DOHH2 (cell line): Measurements from ENCODE around the gene CCDC71L.

Experiments
- H3F3A ChIP-seq: fragments of 200-600 bp; sonication (generic), shearing (Covaris generic); 2 replicates; pipeline ENCODE4 v1.6.0; 2016; ENCODE audit warnings: antibody characterized with exemption, mild to moderate bottlenecking; ENCODE audit not compliant: control insufficient read depth, insufficient read depth
- H3K27ac ChIP-seq: fragments of 200-600 bp; sonication (generic); 2 replicates; pipeline ENCODE4 v1.5.1; 2014; ENCODE audit warnings: low read depth, mild to moderate bottlenecking, low read length, moderate library complexity
- H3K27me3 ChIP-seq: fragments of 200-600 bp; sonication (generic); 2 replicates; pipeline ENCODE4 v1.6.1; 2014; ENCODE audit warnings: mild to moderate bottlenecking, low read length, mixed read lengths; ENCODE audit not compliant: control insufficient read depth
- H3K36me3 ChIP-seq: fragments of 200-600 bp; sonication (generic); 2 replicates; pipeline ENCODE4 v1.6.1; 2014; ENCODE audit warnings: mild to moderate bottlenecking, low read length, moderate library complexity, mixed read lengths; ENCODE audit not compliant: control insufficient read depth
- H3K4me1 ChIP-seq: fragments of 200-600 bp; sonication (generic); 2 replicates; pipeline ENCODE4 v1.6.1; 2014; ENCODE audit warnings: mild to moderate bottlenecking, low read length, mixed read lengths; ENCODE audit not compliant: control insufficient read depth
- H3K4me2 ChIP-seq: fragments of 200-600 bp; sonication (generic); 2 replicates; pipeline ENCODE4 v1.6.0; 2014; ENCODE audit warnings: mild to moderate bottlenecking, low read length, moderate library complexity
- H3K4me3 ChIP-seq: fragments of 200-600 bp; sonication (generic); 2 replicates; pipeline ENCODE4 v1.5.1; 2014; ENCODE audit warnings: mild to moderate bottlenecking, low read length, mixed read lengths
- H3K79me2 ChIP-seq: fragments of 200-600 bp; sonication (generic); 2 replicates; pipeline ENCODE4 v1.6.1; 2014; ENCODE audit warnings: mild to moderate bottlenecking, low read length, mixed read lengths; ENCODE audit not compliant: control insufficient read depth
- H3K9me2 ChIP-seq: fragments of 200-600 bp; sonication (generic); replicated peaks from 2 replicates; pipeline ENCODE4 v1.6.1; 2014; ENCODE audit warnings: mild to moderate bottlenecking, low read length, mixed read lengths; ENCODE audit not compliant: control insufficient read depth
- H3K9me3 ChIP-seq: fragments of 200-600 bp; sonication (generic); 2 replicates; pipeline ENCODE4 v1.6.1; 2014; ENCODE audit warnings: antibody characterized with exemption, low read length, mixed read lengths; ENCODE audit not compliant: control insufficient read depth, insufficient read depth
- H4K20me1 ChIP-seq: fragments of 200-600 bp; sonication (generic); 2 replicates; pipeline ENCODE4 v1.6.0; 2014; ENCODE audit warnings: low read depth, mild to moderate bottlenecking, antibody characterized with exemption, low read length, moderate library complexity; ENCODE audit not compliant: control insufficient read depth, insufficient read depth
- EZH2phosphoT487 ChIP-seq: fragments of 200-600 bp; sonication (generic); IDR thresholded peaks from 2 replicates; pipeline ENCODE4 v1.6.1; 2017; ENCODE audit warnings: borderline replicate concordance, mild to moderate bottlenecking, antibody characterized with exemption, low read length, moderate library complexity, mixed read lengths
- TF ChIP-seq, protein P1 (sequence below): fragments of 200-600 bp; sonication (generic); IDR thresholded peaks from one replicate; pipeline ENCODE4 v1.5.1; 2014; ENCODE audit warnings: antibody characterized with exemption, mild to moderate bottlenecking, low read depth, low read length; ENCODE audit not compliant: poor library complexity, severe bottlenecking

Gene CCDC71L

DNA sequence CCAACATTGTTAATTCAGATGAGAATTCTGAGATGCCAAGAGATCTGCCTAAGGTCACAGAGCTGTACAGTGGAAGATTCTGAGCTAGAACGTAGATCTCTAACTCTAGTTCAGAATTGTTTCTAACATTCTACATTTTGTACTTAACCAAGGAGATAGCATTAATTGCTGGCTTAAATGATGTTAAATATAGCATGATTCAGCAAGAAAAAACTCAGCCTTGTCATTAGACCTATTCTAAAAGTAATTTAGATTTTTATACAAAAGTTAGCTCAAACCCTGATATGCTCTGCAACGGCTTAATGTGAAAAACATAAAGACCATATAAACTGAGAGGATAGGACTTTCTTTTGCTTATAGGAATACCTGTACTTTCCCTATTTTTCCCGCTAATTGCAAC, 3.4 kb upstream of the CCDC71L start:
- H4K20me1 ChIP-seq, result no peaks in the 10 kb centered on the region

DNA sequence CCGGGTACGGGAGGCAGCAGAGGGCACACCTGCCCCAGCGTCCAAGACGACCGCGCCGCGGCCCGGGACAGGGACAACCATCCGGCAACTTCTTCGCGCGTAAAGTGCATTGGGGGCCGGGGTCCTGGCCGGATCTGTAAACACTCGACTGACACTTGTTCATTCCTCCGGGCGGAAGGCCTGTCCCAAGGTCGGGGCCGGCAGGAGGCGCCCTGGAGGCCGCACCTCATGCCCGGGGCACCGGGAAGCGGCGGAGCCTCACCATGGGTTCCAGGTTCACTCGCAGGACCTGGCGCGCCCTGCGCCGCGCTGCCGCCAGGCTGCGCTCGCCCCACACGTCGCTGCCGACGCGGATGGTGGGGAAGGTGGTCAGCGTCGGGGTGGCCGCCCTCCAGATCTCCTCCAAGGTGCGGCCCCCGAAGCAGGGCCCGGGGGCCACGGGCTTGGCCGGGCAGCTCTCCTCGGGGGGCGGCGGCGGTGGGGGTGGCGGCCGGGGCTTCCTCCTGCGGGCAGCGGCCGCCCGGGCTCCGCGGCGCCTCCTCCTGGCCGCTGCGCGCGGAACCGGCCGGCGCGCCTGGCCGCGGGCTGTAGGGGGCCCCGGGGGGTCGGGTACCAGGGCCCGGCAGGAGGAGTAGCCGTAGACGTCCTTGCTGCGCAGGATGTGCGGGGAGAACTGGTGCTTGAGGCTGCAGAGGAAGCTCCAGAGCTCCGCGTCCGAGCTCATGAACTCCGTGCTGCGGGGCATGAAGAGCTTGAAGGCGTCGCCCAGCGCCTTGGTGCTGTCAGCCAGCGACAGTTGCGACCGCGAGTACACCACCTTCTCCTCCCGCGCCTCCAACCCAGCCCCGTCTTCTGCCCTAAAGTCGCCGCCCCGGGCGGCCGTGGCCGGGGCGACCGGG, 746 bp downstream of the CCDC71L start:
- Histone ChIP-seq H3K4me1 (peaks cover 18% of the 10 kb centered on the region), H3K79me2 (no peaks in the 10 kb centered on the region), H3K4me2 (peak overlapping the region; percentile 79), H3K36me3 (no peaks in the 10 kb centered on the region), H3K9me3 (0 out of 2 replicates have a peak, but pooled peaks cover 3% of the 10 kb centered on the region), H3F3A (peaks cover 14% of the 10 kb centered on the region), H3K27me3 (peaks cover 22% of the 10 kb centered on the region), H3K27ac (peak overlapping the region; percentile 7; the same call in 1 of the 2 replicates), H4K20me1 (no peaks in the 10 kb centered on the region), H3K9me2 (no peaks in the 10 kb centered on the region; the same call in 1 of the 2 replicates), H3K4me3 (peak overlapping the region; percentile 76)
- TF ChIP-seq, protein P1, sequence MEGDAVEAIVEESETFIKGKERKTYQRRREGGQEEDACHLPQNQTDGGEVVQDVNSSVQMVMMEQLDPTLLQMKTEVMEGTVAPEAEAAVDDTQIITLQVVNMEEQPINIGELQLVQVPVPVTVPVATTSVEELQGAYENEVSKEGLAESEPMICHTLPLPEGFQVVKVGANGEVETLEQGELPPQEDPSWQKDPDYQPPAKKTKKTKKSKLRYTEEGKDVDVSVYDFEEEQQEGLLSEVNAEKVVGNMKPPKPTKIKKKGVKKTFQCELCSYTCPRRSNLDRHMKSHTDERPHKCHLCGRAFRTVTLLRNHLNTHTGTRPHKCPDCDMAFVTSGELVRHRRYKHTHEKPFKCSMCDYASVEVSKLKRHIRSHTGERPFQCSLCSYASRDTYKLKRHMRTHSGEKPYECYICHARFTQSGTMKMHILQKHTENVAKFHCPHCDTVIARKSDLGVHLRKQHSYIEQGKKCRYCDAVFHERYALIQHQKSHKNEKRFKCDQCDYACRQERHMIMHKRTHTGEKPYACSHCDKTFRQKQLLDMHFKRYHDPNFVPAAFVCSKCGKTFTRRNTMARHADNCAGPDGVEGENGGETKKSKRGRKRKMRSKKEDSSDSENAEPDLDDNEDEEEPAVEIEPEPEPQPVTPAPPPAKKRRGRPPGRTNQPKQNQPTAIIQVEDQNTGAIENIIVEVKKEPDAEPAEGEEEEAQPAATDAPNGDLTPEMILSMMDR, result peak; percentile 98
- no peak for TF ChIP-seq EZH2phosphoT487

More for the DNA sequence above, 3.4 kb upstream of the CCDC71L start:
- Histone ChIP-seq H3K4me3 (no peak overlapping the region), H3F3A (peaks cover 14% of the 10 kb centered on the region), H3K9me2 (no peaks in the 10 kb centered on the region; the same call in 1 of the 2 replicates), H3K4me1 (peaks cover 9% of the 10 kb centered on the region), H3K27ac (no peak overlapping the region), H3K4me2 (no peak overlapping the region), H3K27me3 (peaks cover 22% of the 10 kb centered on the region), H3K9me3 (0 out of 2 replicates have a peak, but pooled peaks cover 3% of the 10 kb centered on the region), H3K79me2 (no peaks in the 10 kb centered on the region), H3K36me3 (no peaks in the 10 kb centered on the region)
- no peak for TF ChIP-seq EZH2phosphoT487
- TF ChIP-seq, protein P1, result no peak

DNA sequence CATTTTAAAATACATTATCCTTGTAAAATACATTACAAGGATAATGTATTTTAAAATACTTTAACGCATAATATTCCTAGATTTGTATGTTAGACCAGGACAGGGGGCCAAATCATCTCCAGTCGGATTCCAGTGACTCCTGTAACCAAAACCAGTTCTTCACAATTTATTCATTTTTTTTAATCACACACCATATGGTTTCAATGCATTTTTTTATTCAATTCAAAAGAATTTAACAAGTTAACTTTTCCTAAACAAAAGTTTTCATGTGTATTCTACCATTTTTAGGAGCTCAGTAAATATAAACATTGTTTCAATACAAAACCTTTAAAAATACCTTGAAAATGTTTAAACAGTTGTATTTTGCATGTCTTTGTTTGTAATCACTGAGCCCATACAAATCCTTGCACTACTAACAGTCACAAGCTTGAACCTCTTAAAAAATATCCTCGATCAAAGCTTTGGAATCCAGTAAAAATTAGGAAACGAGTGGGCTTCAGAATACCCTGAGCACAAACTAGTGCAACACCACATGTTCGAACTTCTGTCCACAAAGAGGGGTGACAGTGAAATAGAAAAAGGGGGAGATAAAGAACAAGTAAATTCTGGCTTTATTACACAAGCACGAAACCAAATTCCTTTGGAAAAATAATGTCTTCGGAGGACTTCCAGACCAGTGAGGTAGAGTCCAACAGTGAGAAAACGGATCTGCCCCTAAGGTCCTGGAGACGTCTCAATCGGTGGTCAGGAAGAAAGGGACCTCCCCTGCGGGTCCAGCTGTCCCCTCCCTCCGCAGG, 1.6 kb downstream of the CCDC71L start:
- no peaks in the 10 kb centered on the region for H3K36me3 ChIP-seq
- H3K4me2 ChIP-seq, result peak overlapping the region; percentile 79
- peaks cover 18% of the 10 kb centered on the region for H3K4me1 ChIP-seq
- peak overlapping the region; percentile 76 for H3K4me3 ChIP-seq
- peaks cover 14% of the 10 kb centered on the region for H3F3A ChIP-seq
- TF ChIP-seq, protein P1, result no peak
- TF ChIP-seq EZH2phosphoT487, result no peak
- H3K27me3 ChIP-seq, result peaks cover 21% of the 10 kb centered on the region
- no peak overlapping the region for H3K27ac ChIP-seq
- no peaks in the 10 kb centered on the region for H4K20me1 ChIP-seq
- H3K79me2 ChIP-seq, result no peaks in the 10 kb centered on the region
- H3K9me3 ChIP-seq, result 0 out of 2 replicates have a peak, but pooled peaks cover 3% of the 10 kb centered on the region
- no peaks in the 10 kb centered on the region; the same call in 1 of the 2 replicates for H3K9me2 ChIP-seq
